ENCODE measurements around the gene CAGE1. TPM values are rescaled to one million over a fixed set of nuclear protein-coding genes. Genes with fewer than 3 reads are reported as not detected.

Gene CAGE1
- total RNA-seq, 4 donors from 2014 or later: not detected

DNA sequence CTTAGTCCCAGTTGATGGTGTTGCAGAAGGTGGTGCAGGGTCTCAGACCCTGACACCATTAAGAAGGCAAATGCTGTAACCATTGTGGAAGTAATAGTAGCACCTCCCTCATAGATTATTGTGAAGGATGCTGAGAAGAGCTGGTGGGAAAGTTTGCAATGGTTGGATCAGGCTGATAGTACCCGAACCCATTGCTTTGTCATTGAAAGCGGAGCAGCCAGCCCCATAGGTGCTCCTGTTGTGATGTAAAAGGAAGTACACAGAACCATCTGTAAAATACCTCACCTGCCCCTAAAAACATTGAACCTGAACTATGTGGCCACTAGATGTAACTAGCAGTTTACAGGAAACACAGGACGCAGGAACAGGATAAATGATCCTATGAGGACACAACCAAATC lies 31.5 kb upstream of the CAGE1 start:
- Histone ChIP-seq H3K36me3 (peaks cover 5 to 23% of the 10 kb centered on the region in 2 donors), H3K4me1 (no peaks in the 10 kb centered on the region), H3K4me3 (no peak overlapping the region), H3K9me3 (no peaks in the 10 kb centered on the region), H3K27me3 (no peaks in the 10 kb centered on the region), H3K27ac (no peak overlapping the region)
- DNase-seq (no peak), ATAC-seq (no peak)
- TF ChIP-seq, protein P1, sequence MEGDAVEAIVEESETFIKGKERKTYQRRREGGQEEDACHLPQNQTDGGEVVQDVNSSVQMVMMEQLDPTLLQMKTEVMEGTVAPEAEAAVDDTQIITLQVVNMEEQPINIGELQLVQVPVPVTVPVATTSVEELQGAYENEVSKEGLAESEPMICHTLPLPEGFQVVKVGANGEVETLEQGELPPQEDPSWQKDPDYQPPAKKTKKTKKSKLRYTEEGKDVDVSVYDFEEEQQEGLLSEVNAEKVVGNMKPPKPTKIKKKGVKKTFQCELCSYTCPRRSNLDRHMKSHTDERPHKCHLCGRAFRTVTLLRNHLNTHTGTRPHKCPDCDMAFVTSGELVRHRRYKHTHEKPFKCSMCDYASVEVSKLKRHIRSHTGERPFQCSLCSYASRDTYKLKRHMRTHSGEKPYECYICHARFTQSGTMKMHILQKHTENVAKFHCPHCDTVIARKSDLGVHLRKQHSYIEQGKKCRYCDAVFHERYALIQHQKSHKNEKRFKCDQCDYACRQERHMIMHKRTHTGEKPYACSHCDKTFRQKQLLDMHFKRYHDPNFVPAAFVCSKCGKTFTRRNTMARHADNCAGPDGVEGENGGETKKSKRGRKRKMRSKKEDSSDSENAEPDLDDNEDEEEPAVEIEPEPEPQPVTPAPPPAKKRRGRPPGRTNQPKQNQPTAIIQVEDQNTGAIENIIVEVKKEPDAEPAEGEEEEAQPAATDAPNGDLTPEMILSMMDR (IDR thresholded peaks at IDR 0.05 in 4 of 5, conservative IDR thresholded peaks at IDR 0.05 in 1 of 5): no peak
- no peak for TF ChIP-seq POLR2A (IDR thresholded peaks at IDR 0.05)
- intact Hi-C loops (cut with DNase I; ENCODE audit: low total_unique reads) (no loop called here), in situ Hi-C loops (cut with MboI; ENCODE audit: low sequenced_read_pairs in 4 of 4) (no loop called here)

DNA sequence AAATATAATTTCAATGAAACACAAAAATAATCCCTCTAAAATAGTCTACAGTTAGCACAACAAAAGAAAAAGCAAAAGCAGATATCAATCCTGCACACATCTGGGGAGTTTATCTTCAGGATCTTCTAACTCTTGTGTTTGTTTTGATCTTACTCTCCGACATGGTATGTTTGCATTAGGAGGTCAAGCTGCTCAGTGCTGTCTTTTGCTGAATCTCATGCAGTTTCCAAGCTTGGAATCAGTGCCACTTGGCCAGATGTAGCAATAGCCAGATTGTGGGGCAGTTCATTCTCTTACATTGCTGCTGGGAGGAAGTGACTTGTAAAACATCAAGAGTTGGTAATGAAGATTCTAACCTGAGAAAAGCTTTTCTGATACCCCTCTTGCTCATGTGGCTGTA lies 29.5 kb upstream of the CAGE1 start:
- TF ChIP-seq POLR2A (IDR thresholded peaks at IDR 0.05): no peak
- TF ChIP-seq, protein P1 (IDR thresholded peaks at IDR 0.05 in 4 of 5, conservative IDR thresholded peaks at IDR 0.05 in 1 of 5): no peak
- DNase-seq (no peak), ATAC-seq (no peak)
- H3K4me3 ChIP-seq: no peak overlapping the region
- H3K4me1 ChIP-seq: no peaks in the 10 kb centered on the region
- no peaks in the 10 kb centered on the region for H3K9me3 ChIP-seq
- peaks cover 5 to 43% of the 10 kb centered on the region in 2 donors for H3K36me3 ChIP-seq
- in situ Hi-C loops (cut with MboI; ENCODE audit: low sequenced_read_pairs in 4 of 4) (no loop called here), intact Hi-C loops (cut with DNase I; ENCODE audit: low total_unique reads) (no loop called here)
- no peak overlapping the region for H3K27ac ChIP-seq
- no peaks in the 10 kb centered on the region for H3K27me3 ChIP-seq

DNA sequence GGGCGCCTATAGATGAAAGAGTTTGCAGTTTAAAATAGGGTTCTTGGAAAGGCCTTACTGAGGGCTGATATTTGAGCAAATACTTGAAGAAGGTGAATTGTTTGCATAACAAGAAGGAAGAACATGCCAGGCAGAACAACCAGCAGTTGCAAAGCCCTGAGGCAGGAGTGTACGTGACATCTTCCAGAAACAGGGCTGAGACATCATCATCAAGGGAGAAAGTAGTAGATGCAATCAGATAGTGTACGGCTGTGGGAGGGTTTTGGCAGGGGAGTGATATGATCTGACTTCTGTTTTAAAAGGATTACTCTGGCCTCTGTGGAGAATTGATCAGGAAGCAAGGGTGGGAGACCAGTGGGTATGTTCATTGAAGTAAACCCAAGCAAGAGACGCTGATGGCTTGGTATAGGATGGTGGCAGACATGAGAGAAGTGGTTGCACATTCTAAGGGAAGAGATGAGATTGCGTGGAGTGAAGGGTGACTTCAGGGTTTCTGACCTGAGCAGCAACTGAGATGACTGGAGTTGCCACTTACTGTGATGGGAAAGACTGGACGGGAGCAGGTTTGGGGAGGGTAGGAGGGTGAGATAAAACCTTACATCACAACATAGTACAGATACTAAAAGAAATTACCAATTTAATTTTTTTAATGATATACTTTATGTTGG lies 28.8 kb upstream of the CAGE1 start:
- DNase-seq: no peak

DNA sequence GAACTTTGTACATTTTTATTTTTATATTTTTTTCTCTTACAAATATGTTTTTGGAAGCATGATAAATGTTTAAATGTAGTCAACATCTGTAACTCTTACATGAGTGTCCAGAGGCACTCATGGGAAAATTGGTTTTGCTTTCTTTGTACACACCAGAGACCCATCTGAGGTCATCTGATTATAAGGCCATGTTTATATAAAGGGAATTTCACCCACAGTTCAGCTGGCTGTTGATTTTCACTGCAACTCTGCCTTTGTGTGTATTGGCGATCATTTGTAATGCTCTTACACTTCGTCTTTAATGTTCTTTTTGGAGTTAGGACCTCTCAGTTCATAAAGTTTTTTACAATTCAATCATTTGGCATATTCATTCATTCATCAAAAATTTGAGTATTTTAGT lies 28.1 kb upstream of the CAGE1 start:
- no peak for DNase-seq
- Histone ChIP-seq H3K9me3 (no peaks in the 10 kb centered on the region), H3K27ac (no peak overlapping the region), H3K36me3 (peaks cover 5 to 56% of the 10 kb centered on the region in 2 donors), H3K27me3 (no peaks in the 10 kb centered on the region), H3K4me1 (no peaks in the 10 kb centered on the region), H3K4me3 (no peak overlapping the region)
- in situ Hi-C loops (cut with MboI; ENCODE audit: low sequenced_read_pairs in 4 of 4) (no loop called here), intact Hi-C loops (cut with DNase I; ENCODE audit: low total_unique reads) (no loop called here)
- no peak for TF ChIP-seq POLR2A (IDR thresholded peaks at IDR 0.05)
- ATAC-seq: no peak

More for the DNA sequence above, 28.8 kb upstream of the CAGE1 start:
- Histone ChIP-seq H3K4me1 (no peaks in the 10 kb centered on the region), H3K27me3 (no peaks in the 10 kb centered on the region), H3K9me3 (no peaks in the 10 kb centered on the region), H3K27ac (no peak overlapping the region), H3K4me3 (no peak overlapping the region), H3K36me3 (peaks cover 5 to 50% of the 10 kb centered on the region in 2 donors)
- in situ Hi-C loops (cut with MboI; ENCODE audit: low sequenced_read_pairs in 4 of 4) (no loop called here), intact Hi-C loops (cut with DNase I; ENCODE audit: low total_unique reads) (no loop called here)
- no peak for ATAC-seq
- TF ChIP-seq POLR2A (IDR thresholded peaks at IDR 0.05): no peak
- TF ChIP-seq, protein P1 (IDR thresholded peaks at IDR 0.05 in 4 of 5, conservative IDR thresholded peaks at IDR 0.05 in 1 of 5): no peak

DNA sequence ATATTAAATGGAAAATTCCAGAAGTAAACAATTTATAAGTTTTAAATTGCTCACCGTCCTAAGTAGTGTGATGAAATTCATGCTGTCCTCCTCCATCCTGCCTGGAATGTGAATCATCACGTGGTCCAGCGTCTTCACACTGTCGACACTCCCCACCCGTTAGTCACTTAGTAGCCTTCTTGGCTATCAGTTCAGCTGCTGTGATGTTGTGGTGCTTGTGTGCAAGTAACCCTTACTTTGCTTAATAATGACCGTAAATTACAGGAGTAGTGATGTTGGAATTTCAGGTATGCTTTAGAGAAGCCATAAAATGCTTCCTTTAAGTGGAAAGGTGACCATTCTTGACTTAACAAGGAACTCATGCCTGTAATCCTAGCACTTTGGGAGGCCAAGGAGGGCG lies 25.3 kb upstream of the CAGE1 start:
- Histone ChIP-seq H3K36me3 (peaks cover 5 to 85% of the 10 kb centered on the region in 2 donors), H3K27ac (no peak overlapping the region), H3K27me3 (no peaks in the 10 kb centered on the region), H3K4me3 (no peak overlapping the region), H3K9me3 (no peaks in the 10 kb centered on the region), H3K4me1 (no peaks in the 10 kb centered on the region)
- in situ Hi-C loops (cut with MboI; ENCODE audit: low sequenced_read_pairs in 4 of 4): no loop called here
- no peak for TF ChIP-seq POLR2A (IDR thresholded peaks at IDR 0.05)
- TF ChIP-seq, protein P1 (IDR thresholded peaks at IDR 0.05 in 4 of 5, conservative IDR thresholded peaks at IDR 0.05 in 1 of 5): no peak
- intact Hi-C loops (cut with DNase I; ENCODE audit: low total_unique reads): no loop called here
- ATAC-seq: no peak
- DNase-seq: no peak
